HFF-Myc (cell line): ENCODE measurements around the gene GOLGA2.

Source experiments
- DNase-seq: peaks from one replicate; pipeline ENCODE4 v3.0.0-alpha.2; 2011; ENCODE audit warnings: low read depth; ENCODE audit errors: extremely low read depth
- H3K4me3 ChIP-seq: replicated peaks from 2 replicates; pipeline ENCODE4 v1.5.1; 2011; ENCODE audit warnings: low read depth, mild to moderate bottlenecking, control low read depth, low read length
- CTCF ChIP-seq: IDR thresholded peaks from 2 replicates; pipeline ENCODE4 v1.5.1; 2012; ENCODE audit warnings: mild to moderate bottlenecking, low read depth, low read length, control low read depth; ENCODE audit errors: missing control alignments

The GOLGA2 gene

GRCh38 chr9:128211186-128211980 lies 64.4 kb downstream of the GOLGA2 start:
- no peak for DNase-seq

GRCh38 chr9:128208946-128209669 lies 66.7 kb downstream of the GOLGA2 start:
- no peak for DNase-seq
- TF ChIP-seq CTCF, result no peak
- H3K4me3 ChIP-seq, result no peak overlapping the region

More at GRCh38 chr9:128211186-128211980, 64.4 kb downstream of the GOLGA2 start:
- TF ChIP-seq CTCF, result no peak
- no peak overlapping the region for H3K4me3 ChIP-seq

- H3K4me3 ChIP-seq, result no peak overlapping the region
- TF ChIP-seq CTCF, result no peak
- no peak for DNase-seq
Observed at GRCh38 chr9:128208386-128208785, 67.4 kb downstream of the GOLGA2 start.

GRCh38 chr9:128206916-128207910 lies 68.6 kb downstream of the GOLGA2 start:
- no peak for TF ChIP-seq CTCF
- no peak for DNase-seq

GRCh38 chr9:128206484-128206883 lies 69.3 kb downstream of the GOLGA2 start:
- no peak overlapping the region; the same call in 1 of the 2 replicates for H3K4me3 ChIP-seq
- no peak for DNase-seq
- no peak for TF ChIP-seq CTCF

More at GRCh38 chr9:128206916-128207910, 68.6 kb downstream of the GOLGA2 start:
- H3K4me3 ChIP-seq, result no peak overlapping the region
